Astrocyte (in vitro differentiated cells and primary cell): ENCODE data around the gene LRRC28. TPM values are rescaled to one million over a fixed set of nuclear protein-coding genes. Genes with fewer than 3 reads are reported as not detected.

ENCODE experiments used
- DNase-seq: peaks from one replicate; pipeline ENCODE4 v3.0.0-alpha.2; 2010; ENCODE audit warnings: low read depth
- FAIRE-seq: peaks from 2 replicates; lab custom pipeline; 2011; peaks lifted over from hg19 to GRCh38; lab: Jason Lieb, UNC
- H2AFZ ChIP-seq: 2 replicates; pipeline ENCODE4 v1.6.0; 2012; ENCODE audit warnings: low read depth, low read length, inconsistent platforms
- H3K27ac ChIP-seq: 2 replicates; pipeline ENCODE4 v1.5.1; 2011; ENCODE audit warnings: low read depth, low read length, inconsistent platforms
- H3K27me3 ChIP-seq: 2 replicates; pipeline ENCODE4 v1.6.0; 2011; ENCODE audit warnings: low read length, inconsistent platforms; ENCODE audit not compliant: insufficient read depth
- H3K36me3 ChIP-seq: 2 replicates; pipeline ENCODE4 v1.5.1; 2011; ENCODE audit warnings: low read length, inconsistent platforms; ENCODE audit not compliant: insufficient read depth
- H3K4me1 ChIP-seq: 2 replicates; pipeline ENCODE4 v1.5.1; 2011; ENCODE audit warnings: low read length, inconsistent platforms; ENCODE audit not compliant: insufficient read depth
- H3K4me2 ChIP-seq: 2 replicates; pipeline ENCODE4 v1.6.0; 2012; ENCODE audit warnings: low read length, inconsistent platforms
- H3K4me3 ChIP-seq: 2 replicates; pipeline ENCODE4 v1.5.1; 2011; ENCODE audit warnings: low read depth, mild to moderate bottlenecking, low read length, inconsistent platforms; ENCODE audit not compliant: insufficient read depth
- H3K79me2 ChIP-seq: 2 replicates; pipeline ENCODE4 v1.6.0; 2012; ENCODE audit warnings: mild to moderate bottlenecking, low read length, inconsistent platforms; ENCODE audit not compliant: insufficient read depth
- H3K9ac ChIP-seq: 2 replicates; pipeline ENCODE4 v1.6.0; 2012; ENCODE audit warnings: mild to moderate bottlenecking, low read length, inconsistent platforms
- H3K9me3 ChIP-seq: 2 replicates; pipeline ENCODE4 v1.5.1; 2012; ENCODE audit warnings: low read depth, mild to moderate bottlenecking, low read length, inconsistent platforms; ENCODE audit not compliant: insufficient read depth
- H4K20me1 ChIP-seq: 2 replicates; pipeline ENCODE4 v1.6.0; 2012; ENCODE audit warnings: low read length, inconsistent platforms; ENCODE audit not compliant: insufficient read depth
- H3K27ac Mint-ChIP-seq: one replicate; pipeline ENCODE4 v1.8.0; 2021; ENCODE audit warnings: mild to moderate bottlenecking, mixed read lengths; ENCODE audit not compliant: unreplicated experiment
- H3K27me3 Mint-ChIP-seq: one replicate; pipeline ENCODE4 v1.8.0; 2021; ENCODE audit warnings: low read depth, mixed read lengths; ENCODE audit not compliant: unreplicated experiment
- H3K36me3 Mint-ChIP-seq: one replicate; pipeline ENCODE4 v1.8.0; 2021; ENCODE audit warnings: low read depth, mixed read lengths; ENCODE audit not compliant: unreplicated experiment
- H3K4me1 Mint-ChIP-seq: one replicate; pipeline ENCODE4 v1.8.0; 2021; ENCODE audit warnings: low read depth, mixed read lengths; ENCODE audit not compliant: unreplicated experiment
- H3K4me3 Mint-ChIP-seq: one replicate; pipeline ENCODE4 v1.8.0; 2021; ENCODE audit warnings: mild to moderate bottlenecking, moderate library complexity, mixed read lengths; ENCODE audit not compliant: unreplicated experiment
- H3K9me3 Mint-ChIP-seq: one replicate; pipeline ENCODE4 v1.8.0; 2021; ENCODE audit warnings: mild to moderate bottlenecking, mixed read lengths; ENCODE audit not compliant: unreplicated experiment
- EZH2 ChIP-seq: IDR thresholded peaks from 2 replicates; pipeline ENCODE4 v1.6.1; 2012; ENCODE audit warnings: mild to moderate bottlenecking, low read length, inconsistent platforms; ENCODE audit not compliant: insufficient read depth
- total RNA-seq: library from RNA; stranded (reverse); gene quantifications from 2 replicates; pipeline ENCODE4 v1.2.1, GENCODE V29; 2021
- TF ChIP-seq, protein P1 (sequence below): IDR thresholded peaks from 2 replicates; pipeline ENCODE4 v1.5.1; 2011; ENCODE audit warnings: low read depth, mild to moderate bottlenecking, inconsistent platforms, low read length, moderate library complexity; ENCODE audit not compliant: insufficient read depth

The LRRC28 gene
- total RNA-seq, 1 donor from 2014 or later, result 28.1 TPM

- no peaks in the 10 kb centered on the region for H3K27me3 Mint-ChIP-seq
- no peak overlapping the region for H3K4me3 Mint-ChIP-seq
- no peaks in the 10 kb centered on the region for H3K4me1 Mint-ChIP-seq
- no peaks in the 10 kb centered on the region for H3K27me3 ChIP-seq
- H3K36me3 ChIP-seq, result no peaks in the 10 kb centered on the region
- H3K4me2 ChIP-seq, result no peak overlapping the region
- TF ChIP-seq EZH2, result no peak
- TF ChIP-seq, protein P1, sequence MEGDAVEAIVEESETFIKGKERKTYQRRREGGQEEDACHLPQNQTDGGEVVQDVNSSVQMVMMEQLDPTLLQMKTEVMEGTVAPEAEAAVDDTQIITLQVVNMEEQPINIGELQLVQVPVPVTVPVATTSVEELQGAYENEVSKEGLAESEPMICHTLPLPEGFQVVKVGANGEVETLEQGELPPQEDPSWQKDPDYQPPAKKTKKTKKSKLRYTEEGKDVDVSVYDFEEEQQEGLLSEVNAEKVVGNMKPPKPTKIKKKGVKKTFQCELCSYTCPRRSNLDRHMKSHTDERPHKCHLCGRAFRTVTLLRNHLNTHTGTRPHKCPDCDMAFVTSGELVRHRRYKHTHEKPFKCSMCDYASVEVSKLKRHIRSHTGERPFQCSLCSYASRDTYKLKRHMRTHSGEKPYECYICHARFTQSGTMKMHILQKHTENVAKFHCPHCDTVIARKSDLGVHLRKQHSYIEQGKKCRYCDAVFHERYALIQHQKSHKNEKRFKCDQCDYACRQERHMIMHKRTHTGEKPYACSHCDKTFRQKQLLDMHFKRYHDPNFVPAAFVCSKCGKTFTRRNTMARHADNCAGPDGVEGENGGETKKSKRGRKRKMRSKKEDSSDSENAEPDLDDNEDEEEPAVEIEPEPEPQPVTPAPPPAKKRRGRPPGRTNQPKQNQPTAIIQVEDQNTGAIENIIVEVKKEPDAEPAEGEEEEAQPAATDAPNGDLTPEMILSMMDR, result no peak
- H3K27ac ChIP-seq, result no peak overlapping the region
- no peak for FAIRE-seq
- H3K9ac ChIP-seq, result no peak overlapping the region
- H4K20me1 ChIP-seq, result no peaks in the 10 kb centered on the region
- H3K9me3 ChIP-seq, result no peaks in the 10 kb centered on the region
- H2AFZ ChIP-seq, result no peak overlapping the region
- H3K4me3 ChIP-seq, result no peak overlapping the region
- peaks cover 16% of the 10 kb centered on the region for H3K9me3 Mint-ChIP-seq
- H3K27ac Mint-ChIP-seq, result no peak overlapping the region
- DNase-seq, result peak; percentile 50
- no peaks in the 10 kb centered on the region for H3K4me1 ChIP-seq
- H3K79me2 ChIP-seq, result no peaks in the 10 kb centered on the region
- peaks cover 25% of the 10 kb centered on the region for H3K36me3 Mint-ChIP-seq
Measured at GRCh38 chr15:99296386-99296785, 45.1 kb downstream of the LRRC28 start.

GRCh38 chr15:99303907-99304306 is 52.6 kb downstream of the LRRC28 start:
- Histone ChIP-seq H2AFZ (no peak overlapping the region), H3K27ac (no peak overlapping the region), H3K79me2 (no peaks in the 10 kb centered on the region), H4K20me1 (no peaks in the 10 kb centered on the region), H3K4me2 (no peak overlapping the region), H3K36me3 (no peaks in the 10 kb centered on the region), H3K27me3 (no peaks in the 10 kb centered on the region), H3K4me3 (no peak overlapping the region), H3K9me3 (no peaks in the 10 kb centered on the region), H3K4me1 (peaks cover 21% of the 10 kb centered on the region), H3K9ac (no peak overlapping the region)
- H3K4me1 Mint-ChIP-seq, result peaks cover 21% of the 10 kb centered on the region
- no peak overlapping the region for H3K4me3 Mint-ChIP-seq
- H3K27me3 Mint-ChIP-seq, result no peaks in the 10 kb centered on the region
- FAIRE-seq, result no peak
- H3K27ac Mint-ChIP-seq, result no peak overlapping the region
- H3K9me3 Mint-ChIP-seq, result no peaks in the 10 kb centered on the region
- no peak for DNase-seq
- TF ChIP-seq, protein P1, result no peak
- no peak for TF ChIP-seq EZH2
- H3K36me3 Mint-ChIP-seq, result no peaks in the 10 kb centered on the region

- H3K79me2 ChIP-seq, result no peaks in the 10 kb centered on the region
- peak overlapping the region; percentile 19 for H3K27ac Mint-ChIP-seq
- peaks cover 21% of the 10 kb centered on the region for H3K4me1 ChIP-seq
- H3K27ac ChIP-seq, result no peak overlapping the region
- H3K9me3 Mint-ChIP-seq, result no peaks in the 10 kb centered on the region
- no peak overlapping the region for H3K4me3 Mint-ChIP-seq
- DNase-seq (peak; percentile 84), FAIRE-seq (no peak)
- H4K20me1 ChIP-seq, result no peaks in the 10 kb centered on the region
- no peak overlapping the region for H3K4me3 ChIP-seq
- H3K9me3 ChIP-seq, result no peaks in the 10 kb centered on the region
- H3K27me3 ChIP-seq, result no peaks in the 10 kb centered on the region
- peak overlapping the region; percentile 71 for H3K4me2 ChIP-seq
- H3K27me3 Mint-ChIP-seq, result no peaks in the 10 kb centered on the region
- H3K9ac ChIP-seq, result no peak overlapping the region
- no peaks in the 10 kb centered on the region for H3K36me3 ChIP-seq
- H3K4me1 Mint-ChIP-seq, result peaks cover 21% of the 10 kb centered on the region
- no peaks in the 10 kb centered on the region for H3K36me3 Mint-ChIP-seq
- TF ChIP-seq EZH2, result no peak
- TF ChIP-seq, protein P1, result no peak
- H2AFZ ChIP-seq, result no peak overlapping the region
Measured at GRCh38 chr15:99305761-99306505, 54.7 kb downstream of the LRRC28 start.
